GM12892 (cell line): ENCODE measurements around the gene TMCC2.
A peak's percentile ranks its signal among the peaks of the same experiment; 100 is the strongest.
"Not testable (repeated sequence)": the region's sequence is repeated elsewhere in the genome, so short reads cannot be mapped to it uniquely, and the experiment has no call there.

ENCODE experiments used
- DNase-seq: peaks from one replicate; pipeline ENCODE4 v3.0.0; 2011; ENCODE audit not compliant: insufficient read length
- FAIRE-seq: peaks from 2 replicates; lab custom pipeline; 2011; peaks lifted over from hg19 to GRCh38; lab: Jason Lieb, UNC
- POLR2A ChIP-seq: IDR thresholded peaks from 2 replicates; pipeline ENCODE4 v1.6.1; 2011; ENCODE audit warnings: low read depth, low read length, control low read depth
- POLR2AphosphoS5 ChIP-seq: IDR thresholded peaks from 2 replicates; pipeline ENCODE4 v1.6.1; 2011; ENCODE audit warnings: low read depth, low read length, control low read depth
- TAF1 ChIP-seq: IDR thresholded peaks from 2 replicates; pipeline ENCODE4 v1.6.1; 2011; ENCODE audit warnings: low read depth, mild to moderate bottlenecking, control low read depth, low read length, borderline replicate concordance

TMCC2 gene

GRCh38 chr1:205270271-205270670 lies 42.5 kb downstream of the TMCC2 start:
- no peak for DNase-seq
- FAIRE-seq: no peak
- TF ChIP-seq POLR2AphosphoS5: no peak
- no peak for TF ChIP-seq TAF1

GRCh38 chr1:205270764-205271163 lies 43.0 kb downstream of the TMCC2 start:
- no peak for DNase-seq
- no peak for TF ChIP-seq TAF1
- TF ChIP-seq POLR2AphosphoS5: no peak
- no peak for TF ChIP-seq POLR2A
- FAIRE-seq: no peak

GRCh38 chr1:205271277-205271676 lies 43.5 kb downstream of the TMCC2 start:
- DNase-seq (no peak), FAIRE-seq (no peak)
- TF ChIP-seq TAF1 (no peak), POLR2A (no peak), POLR2AphosphoS5 (no peak)

- TF ChIP-seq POLR2A (no peak), TAF1 (no peak), POLR2AphosphoS5 (no peak)
- FAIRE-seq (no peak), DNase-seq (no peak)
Observed at GRCh38 chr1:205271745-205272144, 44.0 kb downstream of the TMCC2 start.

GRCh38 chr1:205272536-205272935 lies 44.8 kb downstream of the TMCC2 start:
- DNase-seq (no peak), FAIRE-seq (no peak)

GRCh38 chr1:205273551-205273982 lies 45.8 kb downstream of the TMCC2 start:
- DNase-seq (peak; percentile 87), FAIRE-seq (peak; percentile 99)
- TF ChIP-seq POLR2A (no peak), POLR2AphosphoS5 (no peak), TAF1 (no peak)

More at GRCh38 chr1:205272536-205272935, 44.8 kb downstream of the TMCC2 start:
- no peak for TF ChIP-seq POLR2A
- TF ChIP-seq TAF1: no peak

GRCh38 chr1:205274041-205274691 lies 46.4 kb downstream of the TMCC2 start:
- no peak for TF ChIP-seq TAF1
- no peak for TF ChIP-seq POLR2AphosphoS5
- TF ChIP-seq POLR2A: no peak
- DNase-seq (no peak), FAIRE-seq (peak; percentile 78)

- DNase-seq (no peak), FAIRE-seq (no peak)
- TF ChIP-seq POLR2AphosphoS5 (no peak), TAF1 (no peak), POLR2A (no peak)
Observed at GRCh38 chr1:205275133-205275532, 47.4 kb downstream of the TMCC2 start.

- DNase-seq (no peak), FAIRE-seq (no peak)
- no peak for TF ChIP-seq POLR2AphosphoS5
- no peak for TF ChIP-seq POLR2A
- no peak for TF ChIP-seq TAF1
Observed at GRCh38 chr1:205275916-205276688, 48.4 kb downstream of the TMCC2 start.

- TF ChIP-seq TAF1: no peak
- TF ChIP-seq POLR2AphosphoS5: no peak
- TF ChIP-seq POLR2A: no peak
- DNase-seq: no peak
- FAIRE-seq: no peak
Observed at GRCh38 chr1:205276689-205277065, 48.9 kb downstream of the TMCC2 start.

- DNase-seq: peak; percentile 46
- no peak for FAIRE-seq
- TF ChIP-seq POLR2AphosphoS5: no peak
- TF ChIP-seq POLR2A: no peak
- TF ChIP-seq TAF1: no peak
Observed at GRCh38 chr1:205279986-205280385, 52.2 kb downstream of the TMCC2 start.

- not testable (repeated sequence) for FAIRE-seq, DNase-seq
Observed at GRCh38 chr1:205280666-205281395, 53.1 kb downstream of the TMCC2 start.
